SK-N-SH treated with all-trans-retinoic acid at 6 μM for 48 hours (cell line): Measurements from ENCODE around the gene SIX3.

Experiments used
- ATAC-seq: fragments of 200-7000 bp; cut with Tn5 transposase; 3 replicates; pipeline ENCODE4 v1.9.1; 2020; ENCODE audit warnings: mild to moderate bottlenecking, moderate library complexity
- ARNTL ChIP-seq: fragments of 450-650 bp; formaldehyde crosslinking; IDR thresholded peaks from 2 replicates; pipeline ENCODE4 v1.5.0; 2020; ENCODE audit warnings: low read depth, mild to moderate bottlenecking, moderate library complexity, borderline replicate concordance
- BACH2 ChIP-seq: fragments of 250-450 bp; sonication (Bioruptor Pico); IDR thresholded peaks from 2 replicates; pipeline ENCODE4 v1.9.0; 2021; ENCODE audit warnings: mild to moderate bottlenecking, borderline replicate concordance
- CREB5 ChIP-seq: fragments of 250-450 bp; sonication (Bioruptor Pico); IDR thresholded peaks from 2 replicates; pipeline ENCODE4 v1.5.1; 2020; ENCODE audit warnings: low read depth, mild to moderate bottlenecking, moderate library complexity
- CSDC2 ChIP-seq: fragments of 250-450 bp; sonication (Bioruptor Pico); IDR thresholded peaks from 2 replicates; pipeline ENCODE4 v1.5.0; 2020; ENCODE audit warnings: mild to moderate bottlenecking, moderate library complexity
- CSRNP3 ChIP-seq: fragments of 250-450 bp; sonication (Bioruptor Pico); IDR thresholded peaks from 2 replicates; pipeline ENCODE4 v1.5.1; 2021; ENCODE audit warnings: mild to moderate bottlenecking, moderate library complexity
- ESRRG ChIP-seq: fragments of 250-450 bp; sonication (Bioruptor Pico); IDR thresholded peaks from 2 replicates; pipeline ENCODE4 v1.6.1; 2021; ENCODE audit warnings: mild to moderate bottlenecking
- GLIS3 ChIP-seq: fragments of 250-450 bp; sonication (Bioruptor Pico); IDR thresholded peaks from 2 replicates; pipeline ENCODE4 v1.5.0; 2020; ENCODE audit warnings: mild to moderate bottlenecking, moderate library complexity
- ISL1 ChIP-seq: fragments of 250-450 bp; sonication (Bioruptor Pico); IDR thresholded peaks from 2 replicates; pipeline ENCODE4 v2.1.2; 2022; ENCODE audit warnings: mild to moderate bottlenecking, moderate library complexity
- PATZ1 ChIP-seq: fragments of 250-450 bp; sonication (Bioruptor Pico); IDR thresholded peaks from 2 replicates; pipeline ENCODE4 v1.8.0; 2020; ENCODE audit warnings: mild to moderate bottlenecking, moderate library complexity, borderline replicate concordance
- PPARA ChIP-seq: fragments of 250-450 bp; sonication (Bioruptor Pico); IDR thresholded peaks from 2 replicates; pipeline ENCODE4 v1.5.0; 2020; ENCODE audit warnings: mild to moderate bottlenecking, borderline replicate concordance
- RARB ChIP-seq: fragments of 250-450 bp; sonication (Bioruptor Pico); IDR thresholded peaks from 2 replicates; pipeline ENCODE4 v1.8.0; 2021; ENCODE audit warnings: mild to moderate bottlenecking, moderate library complexity
- SNAI2 ChIP-seq: fragments of 250-450 bp; sonication (Bioruptor Pico); IDR thresholded peaks from 2 replicates; pipeline ENCODE4 v1.5.0; 2020; ENCODE audit warnings: mild to moderate bottlenecking, moderate library complexity
- TCF4 ChIP-seq: fragments of 250-450 bp; sonication (Bioruptor Pico); IDR thresholded peaks from 2 replicates; pipeline ENCODE4 v1.8.0; 2021; ENCODE audit warnings: mild to moderate bottlenecking, moderate library complexity, borderline replicate concordance
- TOX ChIP-seq: fragments of 250-450 bp; sonication (Bioruptor Pico); IDR thresholded peaks from 2 replicates; pipeline ENCODE4 v1.8.0; 2021; ENCODE audit warnings: mild to moderate bottlenecking, moderate library complexity, borderline replicate concordance
- TSHZ2 ChIP-seq: fragments of 250-450 bp; sonication (Bioruptor Pico); IDR thresholded peaks from 2 replicates; pipeline ENCODE4 v1.5.0; 2020; ENCODE audit warnings: mild to moderate bottlenecking, moderate library complexity
- ZC3H10 ChIP-seq: fragments of 250-450 bp; sonication (Bioruptor Pico); IDR thresholded peaks from 2 replicates; pipeline ENCODE4 v1.5.1; 2021; ENCODE audit warnings: mild to moderate bottlenecking, moderate library complexity
- ZFP30 ChIP-seq: fragments of 450-650 bp; formaldehyde crosslinking; IDR thresholded peaks from 2 replicates; pipeline ENCODE4 v1.5.0; 2022; ENCODE audit warnings: mild to moderate bottlenecking, moderate library complexity
- ZNF565 ChIP-seq: fragments of 450-650 bp; formaldehyde crosslinking; conservative IDR thresholded peaks from 2 replicates; pipeline ENCODE4 v1.5.0; 2020; ENCODE audit warnings: low read depth, mild to moderate bottlenecking, moderate library complexity
- ZNF70 ChIP-seq: fragments of 450-650 bp; formaldehyde crosslinking; IDR thresholded peaks from 2 replicates; pipeline ENCODE4 v1.5.0; 2020; ENCODE audit warnings: mild to moderate bottlenecking, moderate library complexity
- ZNF8 ChIP-seq: fragments of 450-650 bp; formaldehyde crosslinking; IDR thresholded peaks from 2 replicates; pipeline ENCODE4 v1.5.0; 2020; ENCODE audit warnings: mild to moderate bottlenecking, moderate library complexity

Gene SIX3

GRCh38 chr2:44969936-44970335 lies 28.4 kb downstream of the SIX3 start:
- TF ChIP-seq ZNF8 (no peak), TOX (CRISPR knock-in tag) (no peak), ZNF565 (CRISPR knock-in tag) (no peak), ZNF70 (CRISPR knock-in tag) (no peak), TSHZ2 (no peak), ZFP30 (CRISPR knock-in tag) (no peak), ARNTL (CRISPR knock-in tag) (no peak), RARB (CRISPR knock-in tag) (no peak), TCF4 (no peak), PATZ1 (no peak), ZC3H10 (no peak), CSRNP3 (CRISPR knock-in tag) (no peak), CREB5 (no peak), SNAI2 (CRISPR knock-in tag) (no peak), PPARA (CRISPR knock-in tag) (no peak), GLIS3 (CRISPR knock-in tag) (no peak), ESRRG (CRISPR knock-in tag) (no peak), ISL1 (no peak)
- TF ChIP-seq, all 23 proteins: peak for 0
- no peak for ATAC-seq

- peak; percentile 22 for ATAC-seq
- TF ChIP-seq ARNTL (CRISPR knock-in tag) (no peak), CSRNP3 (CRISPR knock-in tag) (no peak), ZFP30 (CRISPR knock-in tag) (no peak), PATZ1 (no peak), BACH2 (no peak), CSDC2 (no peak)
Observed at GRCh38 chr2:44970846-44971450, 29.4 kb downstream of the SIX3 start.
